Fibroblast of peridontal ligament (primary cell): ENCODE measurements around the gene KCNMA1.
A peak's percentile ranks its signal among the peaks of the same experiment; 100 is the strongest.

Experiments
- DNase-seq: peaks from one replicate; pipeline ENCODE4 v3.0.0-alpha.2; 2010; ENCODE audit errors: extremely low read depth

KCNMA1 gene

DNA sequence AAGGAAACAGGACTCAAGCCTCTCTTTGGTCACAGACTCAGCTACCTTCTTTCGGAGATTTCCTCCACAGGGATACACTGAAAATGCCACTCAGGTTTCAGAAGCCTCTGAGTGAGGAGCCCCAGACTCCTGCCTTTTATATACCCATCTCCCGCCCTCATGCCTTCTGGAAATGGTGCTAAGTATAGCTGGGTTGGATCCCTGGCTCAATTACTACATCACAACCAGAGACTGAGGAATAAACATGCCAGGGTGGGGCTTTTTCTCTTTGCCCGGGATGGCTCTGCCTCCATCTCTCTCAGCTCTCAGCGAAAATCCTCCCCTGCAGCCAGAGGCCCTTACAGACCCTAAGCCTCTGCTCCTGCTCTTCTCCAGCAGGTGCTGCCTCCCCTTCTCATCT lies 299.5 kb downstream of the KCNMA1 start:
- DNase-seq = no peak

DNA sequence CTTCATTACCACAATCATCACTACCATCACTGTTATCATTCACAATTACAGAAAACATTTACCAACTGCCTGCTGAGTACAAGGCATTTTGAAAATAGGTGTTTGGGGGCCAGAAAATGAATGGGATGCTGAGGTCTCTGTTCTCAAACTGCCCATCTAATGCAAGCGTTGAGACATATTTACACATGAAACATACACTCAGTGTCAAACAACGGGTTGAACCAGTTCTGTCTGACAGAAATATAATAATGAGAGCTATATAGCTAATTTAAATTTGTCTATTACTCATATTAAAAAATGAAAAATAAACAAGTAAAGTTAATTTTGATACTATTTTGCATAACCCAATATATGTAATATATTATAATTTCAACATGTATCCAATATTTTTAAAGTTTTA lies 303.1 kb downstream of the KCNMA1 start:
- no peak for DNase-seq

DNA sequence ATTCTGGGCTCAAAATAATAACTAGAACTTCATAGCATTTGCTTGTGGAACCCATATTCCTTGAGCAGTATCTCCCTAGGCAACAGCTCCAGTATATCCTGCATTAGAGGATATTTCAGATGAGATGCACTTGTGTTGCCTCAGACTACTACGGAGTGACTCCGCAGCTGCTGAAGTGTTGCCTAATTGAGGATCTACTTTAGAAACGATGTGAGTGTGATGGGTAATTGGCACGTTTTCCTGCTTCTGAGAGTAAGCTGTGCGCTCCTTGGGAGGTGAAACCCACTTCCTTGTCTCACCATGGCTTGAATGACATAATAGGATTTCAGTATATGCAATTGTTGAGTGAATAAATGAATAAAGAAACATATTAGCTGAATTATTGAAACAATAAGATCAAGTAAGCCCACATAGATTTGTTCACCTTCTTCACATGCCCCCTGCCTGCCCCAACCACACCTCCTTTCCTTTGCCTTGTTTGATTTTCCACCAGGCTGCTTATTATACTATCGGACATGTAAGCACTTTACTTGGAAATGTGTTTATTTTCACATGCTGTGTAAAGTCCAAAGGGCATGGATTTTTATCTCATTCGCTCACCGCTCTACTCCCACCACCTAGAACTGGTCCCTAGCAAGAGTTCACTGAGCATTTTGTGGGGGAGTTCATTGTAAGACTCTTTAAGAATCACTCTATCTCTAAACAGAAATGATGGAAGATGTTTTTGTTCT lies 303.8 kb downstream of the KCNMA1 start:
- no peak for DNase-seq

DNA sequence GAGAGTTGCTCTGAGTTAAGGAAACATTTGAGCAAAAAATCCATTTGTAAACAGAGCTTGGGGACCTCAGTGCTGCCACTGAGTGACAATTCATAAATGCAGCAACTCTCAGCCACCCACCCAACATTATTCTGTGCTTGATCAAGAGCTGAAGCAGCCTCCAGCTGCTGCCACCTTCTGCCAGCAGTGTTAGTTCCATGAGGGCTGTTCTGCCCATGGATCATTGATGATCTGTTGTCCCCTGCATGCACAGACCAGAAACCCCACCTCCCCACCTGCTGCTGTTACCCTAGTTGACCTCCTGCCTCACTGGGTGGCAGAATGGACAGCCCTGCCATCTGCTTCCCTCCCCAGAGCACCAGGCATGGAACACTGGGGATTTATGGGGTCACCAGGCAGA lies 305.4 kb downstream of the KCNMA1 start:
- DNase-seq = no peak

DNA sequence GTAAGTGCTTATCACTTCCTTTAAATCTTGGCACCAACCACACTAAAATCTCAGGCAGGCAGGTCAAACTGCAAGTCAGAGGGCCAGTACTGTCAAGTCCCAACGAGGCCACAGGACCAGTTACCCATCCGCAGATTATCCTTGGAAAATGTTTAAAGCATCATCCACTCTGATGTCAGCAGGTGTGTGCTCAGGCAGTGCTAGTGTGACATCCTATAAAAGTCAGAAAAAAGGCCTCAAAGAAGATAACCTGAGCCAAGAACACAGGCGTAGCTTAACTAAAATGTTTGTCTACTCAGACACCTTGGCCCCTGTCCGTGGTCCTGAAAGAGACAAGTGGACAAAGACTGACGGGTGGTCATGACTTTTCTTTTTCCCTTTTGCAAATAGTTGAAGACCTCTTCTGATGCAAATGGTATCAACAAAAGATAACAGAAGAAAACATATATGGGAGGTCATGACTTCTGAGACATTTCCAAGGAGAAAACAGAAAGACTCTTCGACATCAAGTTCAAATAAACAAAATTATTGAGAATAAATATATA lies 309.3 kb downstream of the KCNMA1 start:
- peak; percentile 44 for DNase-seq

DNA sequence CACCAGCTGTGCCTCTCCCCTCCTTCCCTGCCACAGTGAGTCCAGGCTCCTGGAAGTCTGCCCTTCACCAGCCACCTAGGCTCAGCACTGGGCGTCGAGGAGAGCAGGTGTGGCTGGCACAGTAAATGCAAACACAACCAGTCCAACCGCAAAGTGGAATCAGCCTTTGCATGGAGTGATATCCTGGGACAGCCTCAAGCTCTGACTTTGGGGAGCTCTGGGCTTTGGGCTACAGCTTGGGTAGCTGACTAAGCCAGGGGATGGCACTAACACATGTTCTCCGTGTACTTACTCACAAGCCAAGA lies 312.4 kb downstream of the KCNMA1 start:
- no peak for DNase-seq

DNA sequence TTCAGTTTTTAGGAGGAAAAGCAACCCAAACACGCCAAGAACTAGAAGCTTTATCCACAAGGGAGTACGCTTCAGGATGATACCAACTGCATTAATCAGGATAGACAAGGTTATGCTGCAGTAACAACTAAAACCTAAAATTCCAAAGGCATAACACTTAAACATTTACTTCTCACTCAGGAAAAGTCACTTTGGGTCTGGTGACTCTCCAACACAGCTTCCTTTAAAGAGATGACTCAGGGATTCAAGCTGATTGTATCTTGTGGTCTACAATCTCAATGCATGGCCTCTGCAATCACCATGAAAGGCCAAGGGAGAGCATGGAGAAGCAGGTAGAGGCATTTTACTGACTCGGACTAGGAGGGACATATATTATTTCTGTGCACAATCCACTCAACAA lies 315.8 kb downstream of the KCNMA1 start:
- DNase-seq = no peak

DNA sequence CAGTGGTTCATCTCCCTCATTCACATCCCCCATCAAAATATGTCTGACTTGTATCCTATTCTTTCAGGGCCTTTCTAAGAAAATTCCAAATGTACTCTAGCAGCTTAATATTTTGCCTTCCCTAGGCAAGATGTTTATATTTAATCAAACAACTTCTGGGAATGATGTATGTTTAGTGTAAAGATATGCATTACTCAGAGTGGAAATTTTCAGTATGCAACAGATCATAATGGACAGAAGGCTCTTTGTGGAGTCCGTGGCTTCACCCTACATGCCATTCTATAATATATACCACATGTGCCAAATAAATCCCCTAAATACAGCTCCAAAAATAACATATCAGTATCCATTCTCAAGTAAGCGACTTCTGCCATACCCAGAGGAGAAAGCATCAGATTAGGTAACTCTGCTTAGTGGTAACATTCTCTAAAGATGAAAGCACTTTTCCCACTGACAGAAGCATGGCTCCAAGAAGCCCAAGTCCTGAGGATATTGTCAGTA lies 316.6 kb downstream of the KCNMA1 start:
- peak; percentile 98 for DNase-seq

DNA sequence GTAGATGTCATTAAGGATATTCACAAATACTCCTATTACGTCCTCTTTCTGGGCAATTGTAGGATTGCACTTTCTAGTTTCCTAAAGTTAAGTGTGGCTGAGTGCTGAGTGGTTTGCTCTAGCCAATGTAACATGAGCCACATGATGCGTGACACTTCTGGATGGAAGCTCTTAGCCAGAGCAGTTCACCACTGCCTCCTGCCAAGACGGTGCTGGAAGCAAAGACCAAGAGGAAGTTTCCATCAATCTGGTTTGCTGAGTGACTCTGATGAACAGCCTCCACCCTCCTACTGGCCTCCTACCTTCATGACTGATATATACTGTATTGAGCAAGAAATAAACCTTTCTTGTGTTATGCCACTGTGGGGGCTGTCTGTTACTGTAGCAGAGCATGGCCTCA lies 318.1 kb downstream of the KCNMA1 start:
- peak; percentile 74 for DNase-seq

DNA sequence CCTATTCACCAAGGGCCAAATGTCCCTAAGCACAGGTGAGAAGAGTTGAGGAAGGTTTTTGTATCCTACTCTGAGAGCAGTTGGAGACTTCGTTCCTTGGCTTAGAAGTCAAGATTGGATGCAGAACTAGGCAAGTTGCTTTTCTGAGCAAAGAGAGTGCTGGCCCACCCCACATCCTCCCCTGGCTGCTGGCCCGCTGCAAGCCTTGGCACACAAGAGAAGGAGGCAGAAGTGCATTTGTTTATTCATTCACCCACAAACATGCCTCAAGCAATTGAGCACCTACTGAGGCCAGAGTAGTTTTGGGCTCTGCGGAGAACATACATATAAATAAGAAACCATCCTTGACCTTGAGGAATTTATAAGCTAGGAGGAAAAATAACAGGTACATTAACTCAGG lies 318.9 kb downstream of the KCNMA1 start:
- no peak for DNase-seq

DNA sequence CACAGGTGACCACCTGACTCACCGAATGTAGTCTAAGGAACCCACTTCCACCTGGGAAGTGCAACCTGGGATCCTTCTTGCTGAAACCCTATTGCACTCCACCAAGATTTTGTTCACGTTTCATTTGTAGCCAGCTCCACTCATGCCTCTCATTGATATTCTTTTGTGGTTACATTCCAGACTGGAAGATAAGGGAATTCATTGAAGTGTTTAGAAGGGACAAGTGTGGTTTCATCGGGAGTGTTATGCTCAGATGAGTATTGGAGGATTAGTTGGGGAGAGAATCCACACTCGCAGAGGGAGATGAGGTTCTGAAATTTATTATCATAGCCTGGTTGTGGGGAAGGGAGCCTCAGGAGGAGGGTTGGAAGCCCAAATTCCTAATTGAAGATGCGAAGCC lies 320.4 kb downstream of the KCNMA1 start:
- no peak for DNase-seq

DNA sequence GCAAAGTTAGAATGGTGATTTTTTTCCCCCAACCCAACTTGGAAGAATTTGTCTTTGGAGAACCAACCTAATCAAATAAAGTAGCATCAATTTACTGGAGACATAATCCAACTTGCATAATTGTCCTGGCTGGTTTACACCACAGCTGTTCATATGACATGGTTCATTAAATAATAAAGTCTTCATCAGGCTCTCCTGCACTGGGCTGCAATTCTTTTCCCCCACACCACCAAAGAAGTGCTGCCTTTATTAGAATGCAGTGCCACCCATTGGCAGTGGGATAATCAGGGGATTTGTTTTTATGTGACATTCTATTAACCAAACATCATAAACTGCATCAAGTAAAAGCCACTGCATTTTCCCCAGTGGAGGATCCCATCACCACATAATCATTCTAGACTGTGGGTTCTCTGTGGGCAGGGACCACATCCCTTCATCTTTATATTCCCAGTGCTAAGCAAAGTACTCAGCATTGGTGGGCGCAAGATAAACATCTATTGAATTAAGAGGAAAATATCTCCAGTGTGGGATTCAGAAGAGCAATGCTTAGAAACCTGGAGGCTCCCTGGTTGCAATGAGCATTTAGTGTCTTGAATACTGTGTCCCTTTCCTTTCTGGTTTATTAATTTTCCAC lies 322.0 kb downstream of the KCNMA1 start:
- no peak for DNase-seq

DNA sequence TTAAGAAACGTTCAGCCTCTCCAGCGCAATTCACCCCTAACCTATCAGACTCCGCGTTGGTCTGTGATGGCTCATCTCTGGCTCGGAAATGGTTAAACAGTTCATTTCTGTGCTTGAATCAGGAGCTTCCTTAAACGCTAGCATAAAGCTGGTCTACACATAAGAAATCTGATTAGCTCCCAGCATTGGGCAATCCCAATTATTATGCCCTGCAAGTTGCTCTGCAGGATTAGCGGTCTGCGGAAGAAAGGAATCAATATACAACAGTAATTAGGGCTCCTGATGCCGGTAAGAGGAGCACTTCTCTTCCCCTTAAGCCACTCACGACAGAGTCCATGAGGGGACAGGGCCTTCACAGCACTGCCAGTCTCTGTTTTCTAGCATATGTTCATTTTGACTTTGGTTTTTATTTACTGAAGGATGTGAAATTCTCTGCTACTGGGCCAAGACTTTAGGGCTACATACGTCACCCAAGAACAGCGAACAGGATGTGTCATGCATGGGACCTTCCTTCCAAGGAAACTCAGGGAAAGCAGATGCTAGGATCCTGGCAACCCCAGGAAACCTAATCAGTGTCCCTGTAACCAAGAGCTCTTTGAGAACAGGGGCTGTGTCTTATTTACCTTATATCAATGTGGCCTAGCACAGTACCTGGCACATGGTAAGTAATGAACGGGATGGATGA lies 324.4 kb downstream of the KCNMA1 start:
- peak; percentile 65 for DNase-seq

DNA sequence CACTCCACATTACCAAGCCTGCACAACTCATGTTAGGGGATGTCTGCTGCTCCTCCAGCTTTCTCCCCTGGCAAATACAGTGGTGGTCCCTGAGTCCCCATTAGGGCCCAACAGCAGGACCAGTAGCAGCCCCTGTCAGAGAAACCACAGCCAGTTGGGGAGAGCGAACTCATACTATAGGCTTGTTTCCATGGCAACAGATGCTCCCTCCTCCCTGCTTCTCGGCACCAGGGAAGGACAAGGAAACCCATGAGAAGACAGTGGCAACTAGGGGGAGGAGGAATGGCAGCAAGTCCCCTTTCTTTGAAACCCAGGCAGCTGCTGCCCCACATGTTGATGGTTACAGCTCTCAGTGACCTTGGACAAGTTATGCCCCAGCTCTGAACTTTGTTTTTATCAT lies 326.4 kb downstream of the KCNMA1 start:
- no peak for DNase-seq

DNA sequence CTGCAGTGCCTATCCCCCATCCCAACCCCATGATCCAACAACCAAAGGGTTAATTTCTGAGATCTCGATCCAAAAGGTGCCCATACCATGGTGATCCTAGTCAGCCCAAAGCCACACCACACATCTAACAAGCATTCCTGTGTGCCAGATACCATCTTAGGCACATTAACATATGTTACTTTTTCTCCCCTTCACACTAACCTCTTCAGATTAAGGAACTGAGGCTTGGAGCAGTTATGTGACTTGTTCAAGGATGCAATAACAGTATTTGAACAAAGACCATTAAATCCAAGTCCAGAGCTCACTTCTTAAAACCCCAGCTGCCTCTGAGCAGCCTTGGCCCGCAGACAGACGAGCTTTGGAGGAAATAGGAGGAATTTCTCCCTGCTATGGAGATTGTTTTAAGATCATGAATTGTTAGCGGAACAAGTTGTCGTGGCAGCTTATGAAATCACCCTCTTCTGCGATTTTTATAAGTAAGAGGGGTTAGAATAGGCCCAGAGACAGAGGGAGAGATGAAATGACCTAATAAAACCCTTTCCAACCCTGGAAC lies 327.2 kb downstream of the KCNMA1 start:
- DNase-seq = no peak

DNA sequence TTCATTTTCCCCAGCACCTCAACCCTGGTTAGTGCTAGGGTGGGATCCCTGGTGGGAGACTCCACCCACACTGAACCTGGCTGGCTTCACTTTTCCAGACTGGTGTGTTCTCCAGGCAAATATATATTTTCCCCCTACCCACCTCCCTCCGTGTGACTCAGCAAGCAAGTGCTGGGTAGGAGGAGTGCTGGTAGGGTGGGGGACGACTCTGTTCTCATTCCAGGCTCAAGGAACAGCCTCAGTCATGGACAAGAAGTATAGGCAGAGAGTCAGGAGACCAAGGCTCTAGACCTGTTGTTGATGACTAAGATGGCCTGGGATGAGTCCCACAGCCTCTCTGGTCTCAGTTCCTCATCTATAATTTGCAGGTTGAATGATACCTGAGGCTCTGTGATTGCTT lies 328.1 kb downstream of the KCNMA1 start:
- DNase-seq = no peak

DNA sequence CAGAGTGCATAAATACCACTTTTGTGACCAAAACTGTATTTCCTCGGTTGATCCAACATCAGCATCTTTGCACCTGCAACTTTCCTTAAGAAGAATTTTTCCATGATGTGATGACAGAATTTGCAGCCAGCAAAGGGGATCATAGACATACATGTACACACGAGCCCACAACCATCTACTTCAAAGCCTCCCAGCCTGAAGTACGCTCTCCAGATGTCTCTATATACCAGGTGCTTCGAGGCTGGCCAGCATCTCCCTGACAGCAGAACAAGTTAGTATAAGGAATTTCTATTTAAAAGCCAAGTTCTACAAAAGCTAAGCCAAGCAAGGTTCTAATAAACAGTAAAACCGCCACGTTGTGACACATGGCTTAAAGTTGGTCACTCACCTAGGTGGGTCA lies 328.5 kb downstream of the KCNMA1 start:
- no peak for DNase-seq

DNA sequence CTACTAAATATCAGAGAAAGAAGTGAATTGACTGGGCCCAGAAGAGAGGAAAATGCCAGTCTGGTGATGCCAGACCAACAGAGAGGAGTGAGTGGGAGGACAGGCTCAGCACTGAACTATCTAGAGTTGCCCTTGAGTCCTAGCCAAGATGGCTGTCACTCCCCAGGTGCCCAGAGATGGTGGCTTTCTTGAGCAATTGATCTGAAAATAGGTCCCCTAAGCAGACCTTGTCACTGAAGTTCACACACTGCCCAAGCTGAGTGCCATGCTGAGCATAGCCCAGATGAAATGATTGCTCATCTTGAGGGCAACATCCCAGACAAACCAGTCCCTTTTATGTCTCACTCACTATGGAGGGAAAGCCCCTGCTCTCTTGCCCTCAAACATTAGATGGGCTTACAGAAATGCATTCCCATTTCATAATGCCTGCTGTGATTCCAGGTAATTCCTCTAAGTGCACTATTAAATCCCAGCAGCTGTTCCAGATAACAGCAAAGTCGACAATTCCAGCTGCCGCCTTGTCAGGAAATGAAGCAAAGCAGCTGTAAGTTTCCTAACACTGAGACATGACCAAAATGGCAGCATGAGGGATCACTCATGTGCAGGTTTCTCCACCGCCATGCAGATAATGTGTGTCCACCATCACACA lies 329.4 kb downstream of the KCNMA1 start:
- no peak for DNase-seq

DNA sequence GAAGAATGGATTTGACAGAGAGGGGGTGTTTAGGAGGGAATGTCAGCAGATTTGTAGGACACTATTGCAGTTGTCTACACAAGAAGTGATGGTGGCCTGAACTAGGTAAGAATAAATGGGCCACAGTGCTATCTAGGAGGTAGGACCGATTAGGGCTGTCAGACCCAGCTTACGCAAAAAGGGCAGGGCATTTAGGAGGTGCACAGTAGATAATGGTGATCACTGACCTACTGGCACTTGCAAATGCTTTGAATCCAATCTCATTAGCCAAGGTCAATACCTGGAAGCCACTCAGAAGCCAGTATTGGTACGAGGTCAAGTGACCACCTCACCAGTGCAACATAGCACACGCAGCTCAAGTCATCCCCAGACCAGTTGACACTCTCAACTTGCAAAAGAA lies 330.9 kb downstream of the KCNMA1 start:
- DNase-seq = no peak

DNA sequence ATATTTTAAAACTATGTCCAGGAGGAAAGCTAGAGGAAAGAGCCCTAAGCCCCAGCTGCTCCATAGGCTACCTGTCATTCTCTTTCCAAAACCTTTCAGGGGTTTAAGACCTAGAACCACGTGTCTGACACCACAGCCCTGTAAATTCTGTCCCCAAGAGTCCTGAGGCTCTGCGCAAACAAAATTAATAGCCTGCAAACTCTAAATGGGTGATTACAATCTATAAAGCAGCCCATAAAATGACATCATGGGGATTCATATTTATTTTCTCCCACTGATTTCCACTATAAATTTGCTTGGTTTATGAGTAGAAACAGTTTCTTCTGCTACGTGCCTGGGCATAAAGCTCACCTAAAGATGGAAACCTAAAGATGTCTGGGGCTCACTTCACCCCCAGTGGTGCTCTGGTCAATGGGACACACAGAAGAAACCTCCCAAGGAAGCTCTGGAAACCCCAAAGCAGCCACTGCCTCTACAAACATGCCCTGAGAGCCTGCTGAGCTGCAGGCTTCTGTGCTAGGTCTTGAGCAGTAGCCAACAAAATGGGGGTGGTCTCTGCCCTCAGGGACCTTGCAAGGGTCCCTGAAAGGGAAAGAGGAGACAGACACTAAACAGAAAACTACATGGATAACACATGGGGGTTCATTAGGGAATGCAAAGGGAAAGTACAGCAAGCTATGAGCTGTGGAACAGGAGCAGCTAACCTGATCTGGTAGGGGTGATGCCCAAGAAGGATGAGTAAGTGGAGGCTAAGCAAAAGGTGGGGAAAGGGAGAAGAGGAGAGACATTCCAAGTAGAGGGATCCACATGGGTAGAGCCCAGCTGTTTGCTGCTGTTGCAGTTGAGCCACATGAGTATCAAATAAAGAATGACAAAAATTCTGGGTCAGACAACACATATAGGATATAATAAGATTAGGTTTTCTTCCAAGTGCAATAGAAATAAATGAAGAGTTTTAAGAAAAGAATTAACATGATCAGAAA lies 331.7 kb downstream of the KCNMA1 start:
- peak; percentile 42 for DNase-seq

DNA sequence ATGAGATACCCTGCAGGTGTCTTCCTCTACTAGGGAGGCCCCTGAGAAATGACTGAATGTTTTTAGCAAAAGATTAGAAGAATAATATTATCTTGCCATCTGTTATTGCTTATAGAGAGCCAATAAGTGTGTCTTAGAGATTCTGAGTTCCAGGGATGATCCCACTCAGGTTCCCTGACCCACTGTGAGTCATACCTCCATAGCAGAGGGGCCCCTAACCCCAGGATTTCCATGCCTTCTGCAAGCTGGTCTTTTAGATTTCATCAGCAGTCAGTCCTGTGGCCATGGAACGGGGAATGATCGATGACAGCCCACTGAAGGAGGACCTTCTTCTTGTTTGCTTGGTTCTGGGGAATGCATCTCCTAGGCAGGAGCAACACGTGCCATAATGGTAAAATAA lies 333.4 kb downstream of the KCNMA1 start:
- DNase-seq = no peak
